Measurements from ENCODE around the gene MITF.

MITF gene

GRCh38 chr3:69881051-69881450, 141.8 kb downstream of the MITF start:
- Histone ChIP-seq H3K27me3 (ENCODE audit: control insufficient read depth, low read length) (no peaks in the 10 kb centered on the region), H3K9me3 (ENCODE audit: control insufficient read depth, insufficient read depth, low read length) (no peaks in the 10 kb centered on the region), H3K79me2 (ENCODE audit: control insufficient read depth, low read length) (no peaks in the 10 kb centered on the region), H3K9me2 (replicated peaks; ENCODE audit: control insufficient read depth, low read length) (no peaks in the 10 kb centered on the region), H3K4me3 (ENCODE audit: low read length) (peak overlapping the region; percentile 22), H3K4me2 (ENCODE audit: low read length) (peak overlapping the region; percentile 31), H3K4me1 (ENCODE audit: control insufficient read depth, low read length) (peaks cover 35% of the 10 kb centered on the region), H3K27ac (ENCODE audit: low read depth, low read length) (peak overlapping the region; percentile 43), H4K20me1 (ENCODE audit: control insufficient read depth, insufficient read depth, low read depth, low read length) (no peaks in the 10 kb centered on the region), H3K36me3 (ENCODE audit: control insufficient read depth, low read length) (no peaks in the 10 kb centered on the region), H3F3A (ENCODE audit: control insufficient read depth, insufficient read depth) (no peaks in the 10 kb centered on the region)
- no peak for TF ChIP-seq CTCF (IDR thresholded peaks at IDR 0.05; ENCODE audit: low read depth, low read length, poor library complexity, severe bottlenecking)
- no peak for TF ChIP-seq EZH2phosphoT487 (IDR thresholded peaks at IDR 0.05; ENCODE audit: borderline replicate concordance, low read length)

GRCh38 chr3:69881756-69882428, 142.6 kb downstream of the MITF start:
- peak overlapping the region; percentile 43 for H3K27ac ChIP-seq (ENCODE audit: low read depth, low read length)
- no peaks in the 10 kb centered on the region for H3K9me2 ChIP-seq (replicated peaks; ENCODE audit: control insufficient read depth, low read length)
- no peaks in the 10 kb centered on the region for H3K9me3 ChIP-seq (ENCODE audit: control insufficient read depth, insufficient read depth, low read length)
- H3K27me3 ChIP-seq (ENCODE audit: control insufficient read depth, low read length) = no peaks in the 10 kb centered on the region
- peak overlapping the region; percentile 31 for H3K4me2 ChIP-seq (ENCODE audit: low read length)
- H3F3A ChIP-seq (ENCODE audit: control insufficient read depth, insufficient read depth) = no peaks in the 10 kb centered on the region
- peaks cover 35% of the 10 kb centered on the region for H3K4me1 ChIP-seq (ENCODE audit: control insufficient read depth, low read length)
- H3K4me3 ChIP-seq (ENCODE audit: low read length) = peak overlapping the region; percentile 33
- no peak for TF ChIP-seq CTCF (IDR thresholded peaks at IDR 0.05; ENCODE audit: low read depth, low read length, poor library complexity, severe bottlenecking)
- no peak for TF ChIP-seq EZH2phosphoT487 (IDR thresholded peaks at IDR 0.05; ENCODE audit: borderline replicate concordance, low read length)
- H3K36me3 ChIP-seq (ENCODE audit: control insufficient read depth, low read length) = no peaks in the 10 kb centered on the region
- no peaks in the 10 kb centered on the region for H3K79me2 ChIP-seq (ENCODE audit: control insufficient read depth, low read length)
- no peaks in the 10 kb centered on the region for H4K20me1 ChIP-seq (ENCODE audit: control insufficient read depth, insufficient read depth, low read depth, low read length)

- TF ChIP-seq EZH2phosphoT487 (IDR thresholded peaks at IDR 0.05; ENCODE audit: borderline replicate concordance, low read length) (no peak), CTCF (IDR thresholded peaks at IDR 0.05; ENCODE audit: low read depth, low read length, poor library complexity, severe bottlenecking) (no peak)
- Histone ChIP-seq H3K27me3 (ENCODE audit: control insufficient read depth, low read length) (no peaks in the 10 kb centered on the region), H3K4me1 (ENCODE audit: control insufficient read depth, low read length) (peaks cover 41% of the 10 kb centered on the region), H3K79me2 (ENCODE audit: control insufficient read depth, low read length) (no peaks in the 10 kb centered on the region), H3K4me3 (ENCODE audit: low read length) (no peak overlapping the region), H3K27ac (ENCODE audit: low read depth, low read length) (no peak overlapping the region), H3K36me3 (ENCODE audit: control insufficient read depth, low read length) (no peaks in the 10 kb centered on the region), H3K4me2 (ENCODE audit: low read length) (no peak overlapping the region), H3K9me2 (replicated peaks; ENCODE audit: control insufficient read depth, low read length) (no peaks in the 10 kb centered on the region), H3F3A (ENCODE audit: control insufficient read depth, insufficient read depth) (no peaks in the 10 kb centered on the region), H4K20me1 (ENCODE audit: control insufficient read depth, insufficient read depth, low read depth, low read length) (no peaks in the 10 kb centered on the region), H3K9me3 (ENCODE audit: control insufficient read depth, insufficient read depth, low read length) (no peaks in the 10 kb centered on the region)
These were observed 143.3 kb downstream of the MITF start for GRCh38 chr3:69882560-69882959.
